WERI-Rb-1 (cell line): Measurements from ENCODE around the gene PROCR.
"Not testable (repeated sequence)": the region's sequence is repeated elsewhere in the genome, so short reads cannot be mapped to it uniquely, and the experiment has no call there.

ENCODE experiments used
- DNase-seq: peaks from one replicate; pipeline ENCODE4 v3.0.0-alpha.2; 2020
- H3K27ac ChIP-seq: fragments of 250-450 bp; sonication (Bioruptor Pico); 2 replicates; pipeline ENCODE4 v1.5.1; 2020; ENCODE audit warnings: mild to moderate bottlenecking, moderate library complexity
- H3K27me3 ChIP-seq: fragments of 250-450 bp; sonication (Bioruptor Pico); 2 replicates; pipeline ENCODE4 v1.5.1; 2021; ENCODE audit warnings: mild to moderate bottlenecking, low read depth, moderate library complexity; ENCODE audit not compliant: insufficient read depth, severe bottlenecking
- H3K36me3 ChIP-seq: fragments of 250-450 bp; sonication (Bioruptor Pico); 2 replicates; pipeline ENCODE4 v1.5.1; 2020; ENCODE audit warnings: mild to moderate bottlenecking, moderate library complexity
- H3K4me3 ChIP-seq: 2 replicates; pipeline ENCODE4 v1.5.1; 2011; ENCODE audit warnings: low read depth, mild to moderate bottlenecking, control low read depth, low read length
- H3K9me3 ChIP-seq: fragments of 250-450 bp; sonication (Bioruptor Pico); 2 replicates; pipeline ENCODE4 v1.5.1; 2021; ENCODE audit warnings: mild to moderate bottlenecking, moderate library complexity; ENCODE audit not compliant: severe bottlenecking
- CTCF ChIP-seq: IDR thresholded peaks from 2 replicates; pipeline ENCODE4 v1.5.1; 2011; ENCODE audit warnings: low read depth, mild to moderate bottlenecking, control low read depth, inconsistent platforms, low read length

The PROCR gene

DNA sequence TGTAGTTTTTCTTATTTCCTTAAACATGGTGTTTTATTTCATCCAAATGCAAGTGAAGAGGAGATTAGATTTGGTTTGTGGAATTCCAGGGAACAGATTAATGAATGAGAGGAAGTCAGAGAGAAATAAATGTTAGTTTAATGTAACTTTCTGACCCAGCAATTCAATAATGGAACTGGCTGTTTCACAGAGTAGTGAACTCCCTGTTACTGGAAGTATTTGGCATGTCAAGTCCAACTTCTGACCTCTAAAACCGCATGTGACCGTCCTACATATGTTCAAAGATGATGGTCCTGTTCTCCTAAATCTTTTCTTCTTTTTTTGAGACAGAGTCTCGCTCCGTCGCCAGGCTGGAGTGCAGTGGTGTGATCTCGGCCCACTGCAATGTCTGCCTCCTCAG, 18.7 kb downstream of the PROCR start:
- Histone ChIP-seq H3K4me3 (no peak overlapping the region), H3K9me3 (peaks cover 2% of the 10 kb centered on the region), H3K27ac (no peak overlapping the region), H3K36me3 (no peaks in the 10 kb centered on the region), H3K27me3 (no peaks in the 10 kb centered on the region)
- no peak for DNase-seq
- no peak for TF ChIP-seq CTCF

DNA sequence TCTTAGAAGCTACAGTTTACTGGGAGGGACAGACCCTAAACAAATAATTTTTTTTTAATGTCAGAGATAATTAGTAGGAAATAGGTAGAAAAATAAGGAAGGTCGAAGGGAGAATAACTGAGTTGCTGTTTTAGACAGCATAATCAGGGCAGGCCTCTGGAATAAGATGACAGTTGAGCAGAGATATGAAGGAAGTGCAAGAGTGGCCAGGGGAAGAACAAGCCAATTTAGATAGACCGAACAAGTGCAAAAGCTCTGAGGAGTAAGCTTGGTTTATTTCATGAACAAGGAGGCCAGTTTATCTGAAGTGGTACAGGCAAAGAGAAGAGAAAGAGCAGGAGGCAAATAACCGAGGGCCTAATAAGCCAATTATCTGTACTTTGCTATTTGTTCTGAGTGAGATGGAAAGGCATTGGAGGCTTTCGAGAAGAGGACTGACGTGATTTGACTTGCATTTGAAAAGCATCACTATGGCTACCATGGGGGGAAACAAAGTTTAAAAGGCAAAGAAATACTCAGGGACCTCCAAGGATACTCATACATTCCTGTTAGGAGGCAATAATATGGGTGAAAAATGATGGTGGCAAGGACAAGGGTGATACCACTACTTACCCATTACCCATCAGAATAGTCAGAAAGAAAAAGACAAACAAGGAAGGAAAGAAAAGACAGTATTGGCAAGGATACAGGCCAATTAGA, 19.7 kb downstream of the PROCR start:
- no peak for TF ChIP-seq CTCF
- no peak overlapping the region for H3K27ac ChIP-seq

DNA sequence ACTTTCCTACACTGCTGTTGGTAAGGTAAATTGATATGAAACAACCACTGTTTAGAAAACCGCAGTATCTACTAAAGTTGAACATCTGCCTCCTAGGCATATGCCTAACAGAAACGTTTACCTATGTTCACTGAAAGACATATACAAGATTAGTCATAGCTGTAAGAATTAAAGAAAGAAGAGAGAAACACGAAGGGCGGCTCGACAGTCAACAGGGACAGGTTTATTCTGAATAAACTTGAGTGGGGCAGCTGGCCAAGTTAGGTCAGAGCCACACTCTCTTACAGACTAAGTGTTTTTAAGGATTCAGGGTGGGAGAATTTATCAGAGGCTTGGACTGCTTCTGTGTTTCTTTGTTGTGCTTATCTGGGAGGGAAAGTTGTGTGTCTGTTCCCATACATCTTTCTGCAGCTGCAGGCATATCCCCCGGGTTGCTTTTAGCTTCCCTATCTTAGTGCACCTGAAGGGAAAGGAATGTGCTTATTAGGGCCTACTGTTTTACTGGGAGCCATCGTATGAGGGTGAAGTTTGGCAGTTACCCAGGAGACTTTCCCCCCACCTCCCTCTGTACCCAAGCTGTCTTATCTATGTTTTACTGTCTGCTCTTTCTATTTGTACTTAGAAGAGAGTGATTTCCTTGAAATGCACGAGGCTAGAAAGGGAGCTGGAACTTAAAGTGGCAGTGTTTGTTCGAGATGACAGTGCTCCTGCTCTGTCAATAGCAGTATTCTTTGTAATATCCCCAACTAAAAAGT, 20.4 kb downstream of the PROCR start:
- H3K27me3 ChIP-seq, result no peaks in the 10 kb centered on the region
- DNase-seq, result no peak
- H3K27ac ChIP-seq, result no peak overlapping the region
- peaks cover 14% of the 10 kb centered on the region for H3K9me3 ChIP-seq
- H3K36me3 ChIP-seq, result no peaks in the 10 kb centered on the region
- H3K4me3 ChIP-seq, result no peak overlapping the region
- no peak for TF ChIP-seq CTCF

More for the DNA sequence above, 19.7 kb downstream of the PROCR start:
- no peak for DNase-seq
- Histone ChIP-seq H3K27me3 (no peaks in the 10 kb centered on the region), H3K9me3 (peaks cover 7% of the 10 kb centered on the region), H3K36me3 (no peaks in the 10 kb centered on the region), H3K4me3 (no peak overlapping the region)

DNA sequence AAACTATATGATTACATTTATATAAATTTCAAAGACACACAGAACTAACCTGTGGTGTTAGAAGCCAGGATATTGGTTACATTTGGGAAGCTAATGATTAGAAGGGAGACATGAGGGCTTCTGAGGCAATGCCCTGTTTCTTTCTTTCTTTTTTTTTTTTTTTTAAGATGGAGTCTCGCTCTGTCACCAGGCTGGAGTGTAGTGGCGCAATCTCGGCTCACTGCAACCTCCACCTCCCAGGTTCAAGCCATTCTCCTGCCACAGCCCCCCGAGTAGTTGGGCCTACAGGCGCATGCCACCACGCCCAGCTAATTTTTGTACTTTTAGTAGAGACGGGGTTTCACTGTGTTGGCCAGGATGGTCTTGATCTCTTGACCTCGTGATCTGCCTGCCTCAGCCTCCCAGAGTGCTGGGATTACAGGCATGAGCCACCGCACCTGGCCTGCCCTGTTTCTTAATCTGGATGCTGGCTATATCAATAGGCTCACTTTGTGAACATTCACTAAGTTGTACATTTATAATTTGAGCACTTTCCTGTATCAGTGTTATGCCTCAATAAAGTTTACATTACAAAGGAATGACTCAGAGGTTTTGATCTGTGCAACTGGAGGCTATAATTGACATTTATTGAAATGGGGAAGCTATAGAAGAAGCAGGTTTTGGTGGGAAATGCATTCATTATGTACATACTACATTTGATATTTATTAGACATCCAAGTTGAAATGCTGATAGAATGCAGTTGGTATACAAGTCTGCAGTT, 21.3 kb downstream of the PROCR start:
- not testable (repeated sequence) for H3K36me3 ChIP-seq, H3K27me3 ChIP-seq, H3K27ac ChIP-seq, H3K4me3 ChIP-seq, DNase-seq
- peaks cover 17% of the 10 kb centered on the region for H3K9me3 ChIP-seq

DNA sequence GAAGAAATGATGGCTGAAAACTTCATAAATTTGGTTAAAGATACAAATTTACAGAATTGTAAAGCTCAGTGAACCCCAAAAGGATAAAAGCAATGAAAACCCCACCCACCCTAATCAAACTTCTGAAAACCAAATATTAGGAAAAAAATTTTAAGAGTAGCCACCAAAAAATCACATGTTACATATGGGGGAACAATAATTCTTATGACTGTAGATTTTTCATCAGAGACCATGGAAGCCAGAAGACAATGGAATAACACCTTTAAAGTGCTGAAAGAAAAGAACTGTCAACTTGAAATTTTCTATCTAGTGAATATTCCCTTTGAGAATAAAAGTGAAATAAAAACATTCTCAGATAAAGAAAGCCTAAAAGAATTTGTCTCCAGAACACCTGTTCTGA, 24.4 kb downstream of the PROCR start:
- Histone ChIP-seq H3K36me3 (no peaks in the 10 kb centered on the region), H3K27ac (no peak overlapping the region), H3K27me3 (no peaks in the 10 kb centered on the region), H3K9me3 (peaks cover 22% of the 10 kb centered on the region), H3K4me3 (no peak overlapping the region)
- DNase-seq, result no peak
- TF ChIP-seq CTCF, result no peak

GRCh38 chr20:35199740-35200139, 27.9 kb downstream of the PROCR start:
- Histone ChIP-seq H3K9me3 (peaks cover 27% of the 10 kb centered on the region), H3K27ac (no peak overlapping the region), H3K27me3 (no peaks in the 10 kb centered on the region), H3K36me3 (no peaks in the 10 kb centered on the region), H3K4me3 (no peak overlapping the region)
- TF ChIP-seq CTCF, result no peak
- DNase-seq, result no peak
